HG03039 (cell line): Measurements from ENCODE around the gene MXD4.
"Not testable (repeated sequence)": the region's sequence is repeated elsewhere in the genome, so short reads cannot be mapped to it uniquely, and the experiment has no call there.

Experiments used
- ATAC-seq: cut with Tn5 transposase; IDR thresholded peaks from one replicate; pipeline ENCODE4 v1.9.1; 2021; ENCODE audit warnings: mild to moderate bottlenecking, moderate library complexity; ENCODE audit not compliant: unreplicated experiment

The MXD4 gene

GRCh38 chr4:2275546-2276251, 13.8 kb upstream of the MXD4 start:
- ATAC-seq: no peak

GRCh38 chr4:2275044-2275397, 13.1 kb upstream of the MXD4 start:
- not testable (repeated sequence) for ATAC-seq

DNA sequence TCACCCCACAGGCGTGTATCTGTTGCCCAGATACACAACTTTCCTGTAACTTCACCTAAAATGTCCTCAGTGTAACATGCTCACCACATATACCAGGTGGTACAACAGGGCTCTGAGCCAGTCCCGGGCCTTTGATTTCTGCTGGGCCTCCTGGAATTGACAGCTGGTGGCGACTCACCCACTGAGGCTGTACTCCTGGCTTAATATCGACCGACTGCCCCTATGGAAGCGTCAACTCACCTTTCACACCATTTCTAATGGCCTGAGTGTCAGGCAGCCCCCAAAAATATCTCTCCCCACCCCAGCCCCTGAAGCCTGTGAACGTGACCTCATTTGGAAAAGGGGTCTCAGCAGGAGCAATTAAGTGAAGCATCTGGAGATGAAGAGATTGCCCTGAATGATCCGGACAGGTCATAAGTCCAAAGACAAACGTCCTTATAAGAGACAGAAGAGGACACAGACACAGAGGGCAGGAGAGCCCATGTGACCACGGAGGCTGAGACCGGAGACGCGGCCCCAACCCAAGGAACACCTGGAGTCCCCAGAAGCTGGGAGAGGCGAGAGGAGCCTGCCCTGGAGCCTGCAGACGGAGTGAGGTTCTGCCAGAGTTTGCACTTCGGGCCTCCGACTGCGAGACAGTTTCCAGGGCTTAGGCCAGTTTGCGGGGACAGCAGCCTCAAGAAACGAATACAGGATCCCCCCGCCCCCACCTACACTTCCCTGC, 12.6 kb upstream of the MXD4 start:
- no peak for ATAC-seq

GRCh38 chr4:2273657-2274319, 11.9 kb upstream of the MXD4 start:
- ATAC-seq: no peak

DNA sequence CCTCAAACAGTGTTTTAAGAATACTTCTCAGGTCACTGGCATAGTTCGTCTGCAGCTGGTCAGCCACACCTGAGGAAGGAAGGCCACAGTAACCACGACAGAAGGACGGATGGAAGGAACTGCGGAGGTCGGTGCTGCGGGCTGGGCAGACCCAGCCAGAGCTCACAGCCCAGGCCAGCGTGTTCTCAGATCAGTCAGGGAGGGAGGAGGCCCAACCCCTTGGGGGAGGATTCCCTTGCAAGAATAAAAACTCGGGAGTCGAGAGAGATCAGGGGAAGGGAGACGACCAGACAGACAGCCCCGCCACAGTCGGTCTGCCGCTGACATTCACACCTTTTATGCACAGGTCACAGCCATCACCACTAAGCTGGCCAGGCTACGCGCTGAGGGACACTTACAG, 11.3 kb upstream of the MXD4 start:
- no peak for ATAC-seq

DNA sequence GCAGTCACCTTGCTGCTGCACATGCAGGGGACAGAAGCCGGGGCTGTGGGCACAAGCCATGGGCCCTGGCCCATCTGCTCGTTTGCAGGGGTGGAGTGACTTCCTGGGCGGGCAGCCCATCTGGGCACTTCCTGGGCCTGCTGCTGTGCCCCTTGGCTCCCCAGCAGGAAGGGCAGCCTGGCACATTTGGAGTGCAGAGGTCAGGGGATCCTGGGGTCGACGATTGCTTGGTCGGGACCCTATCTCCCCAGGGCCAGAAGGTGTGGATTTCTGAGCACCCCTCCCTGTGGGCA, 10.9 kb upstream of the MXD4 start:
- no peak for ATAC-seq

DNA sequence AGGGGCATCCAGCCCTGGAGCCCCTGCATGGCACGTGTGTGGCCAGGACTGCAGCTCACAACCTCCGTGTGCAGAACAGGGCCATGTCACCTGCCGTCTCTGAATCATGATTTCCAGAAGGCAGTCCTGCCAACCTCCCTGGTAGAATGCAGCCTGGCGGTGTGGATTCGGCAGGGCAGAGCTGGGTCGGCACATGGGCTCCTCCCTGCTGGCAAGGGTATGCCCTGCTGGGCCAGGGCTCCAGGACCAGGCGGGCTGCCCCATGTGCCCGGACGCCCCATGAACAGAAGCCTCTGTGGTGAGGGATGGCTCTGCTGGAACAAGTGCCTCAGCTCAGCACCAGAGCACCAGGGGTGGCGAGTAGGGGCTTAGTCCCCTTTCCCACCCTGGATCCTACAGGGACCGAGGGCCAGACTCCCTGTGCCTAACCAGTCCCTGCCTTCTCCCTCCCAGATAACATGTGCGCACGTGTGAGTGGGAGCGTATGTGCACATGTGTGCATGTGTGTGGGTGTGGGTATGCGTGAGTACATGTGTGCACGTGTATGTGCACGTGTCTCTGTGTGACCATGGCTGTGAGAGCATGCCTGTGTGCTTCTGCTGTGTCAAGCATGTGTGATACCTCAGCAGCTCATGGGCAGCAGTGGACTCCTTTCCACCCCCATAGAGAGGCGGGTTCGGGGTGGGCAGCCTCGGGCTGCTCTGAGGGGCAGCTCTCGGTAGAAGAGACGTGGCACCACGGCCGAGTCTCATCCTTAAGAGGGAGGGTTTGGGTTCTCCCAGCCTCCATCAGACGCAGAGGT, 10.3 kb upstream of the MXD4 start:
- no peak for ATAC-seq

DNA sequence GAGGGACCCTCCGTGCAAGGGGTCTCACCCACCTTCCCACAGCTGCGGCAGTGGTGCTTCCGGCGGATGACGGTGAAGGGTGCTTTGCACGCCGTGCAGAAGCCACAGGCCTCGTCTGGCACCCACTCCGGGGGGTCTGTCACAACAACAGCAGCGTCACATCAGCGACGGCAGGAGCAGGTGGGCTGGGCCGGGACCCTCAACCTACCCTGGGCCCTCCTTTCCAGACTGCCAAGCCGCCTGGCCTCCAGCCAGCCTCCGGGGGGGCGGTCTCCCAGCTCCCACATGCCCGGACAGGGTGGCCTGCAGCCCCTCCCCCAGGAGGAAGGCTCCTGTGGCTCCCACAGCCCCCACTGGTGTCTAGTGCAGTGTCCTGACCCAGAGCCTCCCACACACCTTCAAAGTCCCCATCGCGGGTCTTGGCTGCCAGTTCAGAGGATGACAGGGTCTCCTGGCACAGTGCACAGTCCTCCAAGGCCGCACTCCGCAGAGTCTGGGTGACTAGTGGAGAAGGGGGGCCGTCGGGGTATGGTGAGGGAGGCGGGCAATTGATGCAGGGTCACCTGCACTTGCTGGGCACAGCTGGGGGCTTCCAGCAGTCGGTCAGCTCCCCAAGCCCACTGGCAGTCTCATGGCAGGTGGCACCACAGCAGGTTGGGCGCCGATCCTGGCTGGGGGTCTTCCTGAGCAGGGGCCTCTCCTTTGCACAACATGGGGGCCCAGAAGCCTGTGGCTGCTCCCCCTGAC, 9.5 kb upstream of the MXD4 start:
- no peak for ATAC-seq

GRCh38 chr4:2270341-2271165, 8.6 kb upstream of the MXD4 start:
- ATAC-seq: no peak

DNA sequence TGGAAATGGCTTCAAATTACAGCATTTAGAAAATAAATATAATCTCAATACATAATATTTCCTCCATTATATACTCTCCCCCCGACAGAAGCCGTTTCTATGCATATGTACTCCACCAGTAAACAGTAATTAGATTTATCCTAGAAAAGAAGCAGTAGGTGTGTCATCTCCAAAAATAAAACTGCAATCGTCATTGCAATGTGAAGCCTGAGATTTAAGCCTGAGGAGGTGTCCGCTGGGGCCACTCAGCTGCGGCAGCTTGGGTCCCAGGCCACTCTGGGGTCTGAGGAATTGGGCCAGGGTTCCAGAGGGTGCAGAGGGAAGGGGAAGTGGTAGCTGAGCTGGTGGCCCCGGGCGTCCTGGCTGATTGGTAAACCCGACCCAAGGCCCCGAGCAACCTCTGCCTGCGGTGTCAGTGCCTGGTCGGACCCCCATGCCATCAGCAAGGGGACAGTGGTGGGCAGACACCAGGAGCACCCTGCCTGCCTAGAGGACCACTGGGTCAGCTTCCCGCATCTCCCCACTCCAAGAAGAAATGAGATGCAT, 7.8 kb upstream of the MXD4 start:
- no peak for ATAC-seq

DNA sequence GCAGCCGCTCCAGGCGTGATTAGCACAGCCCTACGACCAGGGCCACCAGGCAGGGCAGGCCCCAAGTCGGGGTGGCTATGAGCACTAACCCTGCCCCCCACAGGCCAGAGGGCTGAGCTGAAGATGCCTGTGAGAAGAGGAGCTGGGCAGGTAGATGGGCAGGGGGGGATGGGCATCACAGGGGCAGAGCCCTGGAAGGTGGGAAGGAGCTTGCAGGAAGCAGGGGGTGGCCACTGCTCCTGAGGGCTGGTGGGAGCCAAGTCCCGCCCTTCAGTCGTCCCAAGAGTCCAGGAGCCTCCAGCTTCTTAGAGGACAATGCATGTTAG, 7.3 kb upstream of the MXD4 start:
- no peak for ATAC-seq

GRCh38 chr4:2268357-2269205, 6.7 kb upstream of the MXD4 start:
- ATAC-seq: no peak

DNA sequence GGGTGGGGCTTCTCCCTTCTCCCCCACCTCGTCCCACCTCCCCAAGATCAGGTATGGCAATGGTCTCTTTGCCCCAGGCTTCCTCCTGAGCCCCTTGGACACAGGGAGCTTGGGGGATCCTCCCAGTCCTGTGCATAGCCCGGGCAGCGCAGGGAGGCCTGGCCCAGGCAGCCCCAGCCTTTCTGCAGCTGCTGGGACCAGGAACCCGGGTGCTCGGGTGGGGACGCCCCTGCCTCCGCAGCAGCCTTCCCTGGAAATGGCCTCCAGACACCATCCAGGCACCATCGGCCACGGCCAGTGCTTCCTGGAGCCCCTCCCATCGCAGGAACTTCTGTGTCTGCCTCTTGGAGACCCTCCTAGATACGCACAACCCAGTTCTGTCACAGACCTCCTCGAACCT, 5.9 kb upstream of the MXD4 start:
- no peak for ATAC-seq

DNA sequence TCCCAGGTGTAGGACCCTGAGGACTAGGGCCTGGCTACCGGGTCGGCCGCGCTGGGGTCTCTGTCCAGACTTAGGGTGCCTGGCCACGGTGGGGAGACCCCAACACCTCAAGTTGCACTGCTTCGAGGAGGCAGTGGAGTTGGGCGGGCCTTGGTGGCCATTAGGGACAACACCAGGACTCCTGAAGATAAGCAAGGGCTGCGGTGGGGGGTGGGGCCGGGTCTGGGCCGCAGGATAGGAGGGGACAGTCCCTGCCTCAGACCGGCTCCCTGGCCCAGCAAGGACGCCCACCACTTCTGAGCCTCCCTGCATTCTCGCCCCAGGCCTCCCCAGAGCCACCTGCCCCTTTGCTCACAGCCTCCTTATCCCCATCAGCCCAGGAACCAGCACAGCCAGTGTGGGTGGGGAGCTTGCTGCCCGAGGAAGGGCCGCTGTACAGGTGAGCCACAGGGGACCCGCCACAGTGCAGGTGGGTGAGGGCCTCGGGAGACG, 5.5 kb upstream of the MXD4 start:
- no peak for ATAC-seq

GRCh38 chr4:2266821-2267220, 4.9 kb upstream of the MXD4 start:
- no peak for ATAC-seq

DNA sequence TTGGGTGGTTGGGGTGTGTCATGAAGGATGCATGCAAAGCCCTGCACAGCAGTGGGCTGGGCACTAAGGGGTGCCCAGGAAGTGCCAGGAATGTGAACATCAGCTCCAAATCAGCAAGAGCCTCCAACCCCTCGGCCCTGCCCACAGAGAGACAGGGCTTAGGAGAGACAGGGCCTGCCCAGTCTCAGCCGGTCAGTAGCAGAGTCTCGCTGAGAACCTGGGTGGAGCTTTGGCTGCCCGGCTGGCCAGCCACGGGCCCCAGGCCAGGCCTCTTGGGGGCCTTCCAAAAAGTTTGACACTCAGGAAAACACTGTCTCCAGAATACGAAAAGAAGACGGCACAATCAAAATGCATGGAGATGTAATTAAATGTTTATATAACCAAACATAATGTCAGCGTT, 4.3 kb upstream of the MXD4 start:
- no peak for ATAC-seq

- no peak for ATAC-seq
Measured at GRCh38 chr4:2265113-2266110, 3.5 kb upstream of the MXD4 start.
